GM12878 (cell line): ENCODE results near the gene ASH1L.
"Not testable (repeated sequence)": the region's sequence is repeated elsewhere in the genome, so short reads cannot be mapped to it uniquely, and the experiment has no call there.

Experiments used
- EP300 ChIP-seq, 2 experiments: fragments of 150-350 bp in 1 of 2; IDR thresholded peaks; 2 replicates each; pipeline ENCODE4 v1.6.1; 2011 to 2012; ENCODE audit warnings: low read depth in 2 of 2, low read length in 2 of 2, borderline replicate concordance in 1 of 2, improper control_type of control experiment in 1 of 2, inconsistent platforms in 1 of 2; ENCODE audit not compliant: control insufficient read depth in 1 of 2
- EZH2 ChIP-seq: IDR thresholded peaks from 2 replicates; pipeline ENCODE4 v1.6.1; 2012; ENCODE audit warnings: low read depth, mild to moderate bottlenecking, control low read depth, inconsistent platforms, low read length, borderline replicate concordance; ENCODE audit not compliant: control insufficient read depth
- NR2C1 ChIP-seq: fragments of 450-650 bp; IDR thresholded peaks from 2 replicates; pipeline ENCODE4 v1.6.1; 2017; ENCODE audit warnings: antibody characterized with exemption, mild to moderate bottlenecking, moderate library complexity
- USF2 ChIP-seq: IDR thresholded peaks from 2 replicates; pipeline ENCODE4 v1.6.1; 2011; ENCODE audit warnings: low read depth, low read length, improper control_type of control experiment, borderline replicate concordance
- YY1 ChIP-seq: IDR thresholded peaks from 2 replicates; pipeline ENCODE4 v1.6.1; 2011; ENCODE audit warnings: low read depth, mild to moderate bottlenecking, low read length

GRCh38 chr1:155493595-155493994 lies 69.0 kb downstream of the ASH1L start:
- not testable (repeated sequence) for TF ChIP-seq EZH2; NR2C1; EP300 (IDR thresholded peaks at IDR 0.05; ENCODE audit: borderline replicate concordance in 1 of 2, control insufficient read depth in 1 of 2, low read depth in 2 of 2, low read length in 2 of 2); YY1; USF2
